HCT116 (cell line): Measurements from ENCODE around the gene LENG9. TPM values are rescaled to one million over a fixed set of nuclear protein-coding genes. Genes with fewer than 3 reads are reported as not detected.

Experiments used
- ATAC-seq: fragments of 200-7000 bp; cut with Tn5 transposase; 2 replicates; pipeline ENCODE4 v1.9.1; 2020; ENCODE audit warnings: mild to moderate bottlenecking, moderate library complexity
- BruUV-seq: library from RNA; stranded (reverse); fragments of 400-500 nt; replicated peaks from 2 replicates; lab custom pipeline; 2021; lab: Mats Ljungman, UMichigan
- CTCF ChIA-PET: fragments of 300-600 bp; sonication (Branson Sonifier 250); formaldehyde crosslinking; loops from one replicate; lab custom pipeline; 2021; ENCODE audit warnings: antibody characterized with exemption; lab: Charles Lee
- POLR2A ChIA-PET: fragments of 300-600, 350-600 bp; sonication (Branson Sonifier 250); formaldehyde crosslinking; loops from one replicate; lab custom pipeline; 2021; ENCODE audit warnings: antibody characterized with exemption; lab: Charles Lee
- RAD21 ChIA-PET, 2 experiments: fragments of 300-600 bp; sonication (Branson Sonifier 250); formaldehyde crosslinking; loops; one replicate each; lab custom pipeline; 2023; ENCODE audit warnings: low total read pairs in 2 of 2; ENCODE audit not compliant: uncharacterized antibody in 2 of 2, unreplicated experiment in 2 of 2, low non-redundant PET in 1 of 2; lab: Charles Lee
- DNase-seq: peaks from one replicate; pipeline ENCODE4 v3.0.0-alpha.2; 2010; ENCODE audit warnings: low read depth, low spot score
- H2AFZ ChIP-seq: fragments of 200-600 bp; shearing (Covaris generic), sonication (generic); 2 replicates; pipeline ENCODE4 v1.6.1; 2017; ENCODE audit warnings: low read depth, mixed run types, mixed read lengths, antibody characterized with exemption, low read length; ENCODE audit not compliant: poor library complexity, severe bottlenecking
- H3K27ac ChIP-seq: 2 replicates; pipeline ENCODE4 v1.5.1; 2012; ENCODE audit warnings: low read depth, low read length
- H3K27me3 ChIP-seq: fragments of 200-600 bp; sonication (generic); 2 replicates; pipeline ENCODE4 v1.6.1; 2016; ENCODE audit warnings: mixed run types, low read length, mixed read lengths; ENCODE audit not compliant: insufficient read depth
- H3K36me3 ChIP-seq, 2 experiments: fragments of 200-500 bp in 1 of 2; fragments of 200-600 bp in 1 of 2; sonication (Bioruptor generic) in 1 of 2; sonication (generic) in 1 of 2; 2 replicates each; pipeline versions ENCODE4 v1.5.1 to v1.6.1; 2014 to 2016; ENCODE audit warnings: low read length in 2 of 2, inconsistent platforms in 1 of 2, mixed read lengths in 1 of 2, mixed run types in 1 of 2; ENCODE audit not compliant: insufficient read depth in 2 of 2, control insufficient read depth in 1 of 2
- H3K4me1 ChIP-seq, 2 experiments: fragments of 200-600 bp in 1 of 2; sonication (generic) in 1 of 2; 2 replicates each; pipeline versions ENCODE4 v1.5.1 to v1.6.1; 2012 to 2017; ENCODE audit warnings: low read length in 2 of 2, inconsistent platforms in 1 of 2, mild to moderate bottlenecking in 1 of 2, mixed read lengths in 1 of 2, mixed run types in 1 of 2, moderate library complexity in 1 of 2; ENCODE audit not compliant: insufficient read depth in 2 of 2, control insufficient read depth in 1 of 2
- H3K4me2 ChIP-seq: fragments of 200-600 bp; sonication (generic); 2 replicates; pipeline ENCODE4 v1.6.1; 2017; ENCODE audit warnings: mixed run types, low read length, mixed read lengths
- H3K4me3 ChIP-seq, 2 experiments: fragments of 200-600 bp in 1 of 2; sonication (generic) in 1 of 2; replicated peaks in 1 of 2; 2 replicates each; pipeline ENCODE4 v1.5.1; 2011 to 2016; ENCODE audit warnings: low read length in 2 of 2, control low read depth in 1 of 2, low read depth in 1 of 2, mild to moderate bottlenecking in 1 of 2, mixed read lengths in 1 of 2, mixed run types in 1 of 2
- H3K79me2 ChIP-seq: fragments of 200-600 bp; sonication (generic); 2 replicates; pipeline ENCODE4 v1.6.1; 2017; ENCODE audit warnings: mild to moderate bottlenecking, mixed run types, low read length, moderate library complexity, mixed read lengths; ENCODE audit not compliant: insufficient read depth
- H3K9ac ChIP-seq: fragments of 200-600 bp; sonication (generic); 2 replicates; pipeline ENCODE4 v1.6.1; 2016; ENCODE audit warnings: low read length, mixed read lengths
- H3K9me2 ChIP-seq: fragments of 200-600 bp; sonication (generic), shearing (Covaris generic); 2 replicates; pipeline ENCODE4 v1.6.1; 2017; ENCODE audit warnings: mixed run types, mild to moderate bottlenecking, moderate library complexity; ENCODE audit not compliant: insufficient read depth
- H3K9me3 ChIP-seq, 2 experiments: fragments of 200-500 bp in 1 of 2; fragments of 200-600 bp in 1 of 2; sonication (Bioruptor generic) in 1 of 2; sonication (generic) in 1 of 2; 2 replicates each; pipeline ENCODE4 v1.6.1; 2014 to 2017; ENCODE audit warnings: low read length in 2 of 2, mixed read lengths in 2 of 2, inconsistent platforms in 1 of 2, low read depth in 1 of 2, mild to moderate bottlenecking in 1 of 2, mixed run types in 1 of 2, moderate library complexity in 1 of 2; ENCODE audit not compliant: control insufficient read depth in 1 of 2, insufficient read depth in 1 of 2
- H4K20me1 ChIP-seq: fragments of 200-600 bp; sonication (generic), shearing (Covaris generic); 2 replicates; pipeline ENCODE4 v1.6.1; 2017; ENCODE audit warnings: mixed run types, mild to moderate bottlenecking, moderate library complexity; ENCODE audit not compliant: insufficient read depth
- ATF3 ChIP-seq: IDR thresholded peaks from 2 replicates; pipeline ENCODE4 v1.6.1; 2012
- CTCF ChIP-seq, 3 experiments: fragments of 200-600 bp in 1 of 3; sonication (generic) in 1 of 3; IDR thresholded peaks in 2 of 3; conservative IDR thresholded peaks in 1 of 3; 2 replicates each; pipeline ENCODE4 v1.5.1; 2012 to 2017; ENCODE audit warnings: low read depth in 2 of 3, low read length in 2 of 3, antibody characterized with exemption in 1 of 3, borderline replicate concordance in 1 of 3, control low read depth in 1 of 3, mild to moderate bottlenecking in 1 of 3, mixed read lengths in 1 of 3, mixed run types in 1 of 3, moderate library complexity in 1 of 3; ENCODE audit not compliant: insufficient read depth in 1 of 3
- EZH2 ChIP-seq: fragments of 200-600 bp; sonication (generic); IDR thresholded peaks from 2 replicates; pipeline ENCODE4 v1.6.1; 2017; ENCODE audit warnings: antibody characterized with exemption, mixed run types
- POLR2A ChIP-seq: IDR thresholded peaks from 2 replicates; pipeline ENCODE4 v1.7.0; 2011; ENCODE audit warnings: borderline replicate concordance; ENCODE audit not compliant: insufficient read depth, insufficient read length; ENCODE audit errors: extremely low read depth
- POLR2AphosphoS5 ChIP-seq: IDR thresholded peaks from 2 replicates; pipeline ENCODE4 v1.6.1; 2011; ENCODE audit warnings: mild to moderate bottlenecking, low read depth, low read length, moderate library complexity
- REST ChIP-seq: IDR thresholded peaks from 2 replicates; pipeline ENCODE4 v1.6.1; 2012; ENCODE audit warnings: low read depth
- SP1 ChIP-seq: IDR thresholded peaks from 2 replicates; pipeline ENCODE4 v1.6.1; 2012; ENCODE audit warnings: low read depth
- TCF7L2 ChIP-seq: IDR thresholded peaks from 2 replicates; pipeline ENCODE4 v1.7.0; 2011; ENCODE audit warnings: borderline replicate concordance, inconsistent platforms; ENCODE audit not compliant: insufficient read depth, insufficient read length; ENCODE audit errors: extremely low read depth
- YY1 ChIP-seq: IDR thresholded peaks from 2 replicates; pipeline ENCODE4 v1.6.1; 2011; ENCODE audit warnings: low read length, low read depth, moderate library complexity, mild to moderate bottlenecking; ENCODE audit not compliant: insufficient replicate concordance; ENCODE audit errors: extremely low read depth
- ZBTB33 ChIP-seq: IDR thresholded peaks from 2 replicates; pipeline ENCODE4 v1.6.1; 2011; ENCODE audit warnings: mild to moderate bottlenecking, low read length, moderate library complexity; ENCODE audit not compliant: insufficient replicate concordance; ENCODE audit errors: extremely low read depth
- ZFX ChIP-seq: fragments of 450-650 bp; IDR thresholded peaks from 2 replicates; pipeline ENCODE4 v1.6.1; 2017
- ZNF274 ChIP-seq: fragments of 200-500 bp; sonication (Bioruptor generic); IDR thresholded peaks from 2 replicates; pipeline ENCODE4 v1.6.1; 2014; ENCODE audit warnings: mild to moderate bottlenecking, low read depth, low read length, inconsistent platforms
- intact Hi-C: fragments of 100-400 bp; cut with micrococcal nuclease; formaldehyde crosslinking; loops from 2 replicates; pipeline ENCODE4 v1.10.0; 2022
- total RNA-seq: library from RNA; stranded (reverse); gene quantifications from one replicate; pipeline ENCODE4 v1.2.1, GENCODE V29; 2021; ENCODE audit not compliant: unreplicated experiment

LENG9 gene
- total RNA-seq, 1 experiment from 2014 or later = 9.0 TPM

GRCh38 chr19:54458648-54459281 is 4.8 kb downstream of the LENG9 start (continued):
- TF ChIP-seq CTCF (IDR thresholded peaks at IDR 0.05 in 2 of 3, conservative IDR thresholded peaks at IDR 0.05 in 1 of 3; ENCODE audit: borderline replicate concordance in 1 of 3, insufficient read depth in 1 of 3, low read depth in 2 of 3, low read length in 2 of 3) (no peak), SP1 (no peak), EZH2 (no peak), POLR2A (no peak), POLR2AphosphoS5 (no peak), ZFX (no peak), ZNF274 (no peak)

- Histone ChIP-seq H3K9ac (no peak overlapping the region), H3K27ac (no peak overlapping the region), H3K4me3 (no peak overlapping the region), H2AFZ (no peak overlapping the region), H4K20me1 (no peaks in the 10 kb centered on the region), H3K36me3 (peaks cover 55 to 67% of the 10 kb centered on the region in 2 experiments; a peak in 3 of 4 replicates), H3K4me2 (no peak overlapping the region), H3K9me3 (no peaks in the 10 kb centered on the region), H3K4me1 (peaks cover 7 to 13% of the 10 kb centered on the region in 2 experiments; a peak in 3 of 4 replicates), H3K79me2 (peaks cover 92% of the 10 kb centered on the region), H3K9me2 (no peaks in the 10 kb centered on the region), H3K27me3 (no peaks in the 10 kb centered on the region)
- ChIA-PET RAD21 (no interaction called here), POLR2A (interaction anchor here (3.1 kb wide), 1 partner anchor 9 kb away, joined by 10 read pairs; the partner anchor contains the start of gene LENG8), CTCF (no interaction called here)
- ATAC-seq = no peak
- intact Hi-C loops = no loop called here
- no peak for TF ChIP-seq ZNF274
- no peak for TF ChIP-seq POLR2A
- no peak for TF ChIP-seq ATF3
- no peak for TF ChIP-seq YY1
- no peak for TF ChIP-seq TCF7L2
- no peak for TF ChIP-seq SP1
- TF ChIP-seq ZFX = no peak
- no peak for TF ChIP-seq ZBTB33
- no peak for TF ChIP-seq REST
- BruUV-seq = TSS peak; percentile 3
- DNase-seq = no peak
These were observed 5.6 kb downstream of the LENG9 start for GRCh38 chr19:54457773-54458647.
